Tibial artery (tissue), 4 donors: Measurements from ENCODE around the gene ZC2HC1B.
"Not testable (repeated sequence)": the region's sequence is repeated elsewhere in the genome, so short reads cannot be mapped to it uniquely, and the experiment has no call there.

Experiments
- DNase-seq, 2 donors: peaks; one replicate each; pipeline ENCODE4 v3.0.0-alpha.2; 2019
- H3K27ac ChIP-seq, 2 donors: fragments of 200-600 bp; sonication (generic) in 1 of 2; 1 replicate in 1 of 2; 2 replicates in 1 of 2; pipeline ENCODE4 v1.5.1; 2018 to 2019; ENCODE audit warnings: mild to moderate bottlenecking in 1 of 2
- H3K27me3 ChIP-seq, 2 donors: fragments of 200-600 bp; sonication (generic) in 1 of 2; one replicate each; pipeline versions ENCODE4 v1.5.1 to v1.6.0; 2016 to 2019
- H3K36me3 ChIP-seq, 3 donors: fragments of 200-600 bp; sonication (generic) in 2 of 3; one replicate each; pipeline ENCODE4 v1.5.1; 2016 to 2019; ENCODE audit warnings: mild to moderate bottlenecking in 2 of 3
- H3K4me1 ChIP-seq, 4 donors: fragments of 200-600 bp; sonication (generic) in 2 of 4; 1 replicate in 3 of 4; 2 replicates in 1 of 4; pipeline ENCODE4 v1.5.1; 2016 to 2019
- H3K4me3 ChIP-seq, 2 donors: fragments of 200-600 bp; sonication (generic) in 1 of 2; 1 replicate in 1 of 2; 2 replicates in 1 of 2; pipeline ENCODE4 v1.5.1; 2018 to 2019; ENCODE audit warnings: mild to moderate bottlenecking in 2 of 2
- H3K9me3 ChIP-seq, 3 donors: fragments of 200-600 bp; sonication (generic) in 1 of 3; one replicate each; pipeline ENCODE4 v1.5.1; 2016 to 2019
- intact Hi-C: fragments of 100-400 bp; cut with DNase I; formaldehyde crosslinking; loops from one replicate; pipeline ENCODE4 v1.15.0; 2023; ENCODE audit warnings: low total_unique reads
- TF ChIP-seq, protein P1 (sequence below), 2 experiments: fragments of 200-600 bp in 1 of 2; fragments of 450-650 bp in 1 of 2; IDR thresholded peaks; one replicate each; pipeline ENCODE4 v1.5.1; 2017 to 2019; ENCODE audit warnings: antibody characterized with exemption in 2 of 2, mild to moderate bottlenecking in 1 of 2, moderate library complexity in 1 of 2

Gene ZC2HC1B

GRCh38 chr6:143872201-143872600 lies 7.9 kb downstream of the ZC2HC1B start:
- Histone ChIP-seq H3K9me3 (peaks cover 0 to 10% (median 0%) of the 10 kb centered on the region in 3 donors), H3K27me3 (no peaks in the 10 kb centered on the region), H3K27ac (no peak overlapping the region), H3K4me1 (no peaks in the 10 kb centered on the region), H3K36me3 (no peaks in the 10 kb centered on the region), H3K4me3 (no peak overlapping the region)
- no peak for DNase-seq
- TF ChIP-seq, protein P1, sequence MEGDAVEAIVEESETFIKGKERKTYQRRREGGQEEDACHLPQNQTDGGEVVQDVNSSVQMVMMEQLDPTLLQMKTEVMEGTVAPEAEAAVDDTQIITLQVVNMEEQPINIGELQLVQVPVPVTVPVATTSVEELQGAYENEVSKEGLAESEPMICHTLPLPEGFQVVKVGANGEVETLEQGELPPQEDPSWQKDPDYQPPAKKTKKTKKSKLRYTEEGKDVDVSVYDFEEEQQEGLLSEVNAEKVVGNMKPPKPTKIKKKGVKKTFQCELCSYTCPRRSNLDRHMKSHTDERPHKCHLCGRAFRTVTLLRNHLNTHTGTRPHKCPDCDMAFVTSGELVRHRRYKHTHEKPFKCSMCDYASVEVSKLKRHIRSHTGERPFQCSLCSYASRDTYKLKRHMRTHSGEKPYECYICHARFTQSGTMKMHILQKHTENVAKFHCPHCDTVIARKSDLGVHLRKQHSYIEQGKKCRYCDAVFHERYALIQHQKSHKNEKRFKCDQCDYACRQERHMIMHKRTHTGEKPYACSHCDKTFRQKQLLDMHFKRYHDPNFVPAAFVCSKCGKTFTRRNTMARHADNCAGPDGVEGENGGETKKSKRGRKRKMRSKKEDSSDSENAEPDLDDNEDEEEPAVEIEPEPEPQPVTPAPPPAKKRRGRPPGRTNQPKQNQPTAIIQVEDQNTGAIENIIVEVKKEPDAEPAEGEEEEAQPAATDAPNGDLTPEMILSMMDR (IDR thresholded peaks at IDR 0.05): no peak
- intact Hi-C loops: no loop called here

DNA sequence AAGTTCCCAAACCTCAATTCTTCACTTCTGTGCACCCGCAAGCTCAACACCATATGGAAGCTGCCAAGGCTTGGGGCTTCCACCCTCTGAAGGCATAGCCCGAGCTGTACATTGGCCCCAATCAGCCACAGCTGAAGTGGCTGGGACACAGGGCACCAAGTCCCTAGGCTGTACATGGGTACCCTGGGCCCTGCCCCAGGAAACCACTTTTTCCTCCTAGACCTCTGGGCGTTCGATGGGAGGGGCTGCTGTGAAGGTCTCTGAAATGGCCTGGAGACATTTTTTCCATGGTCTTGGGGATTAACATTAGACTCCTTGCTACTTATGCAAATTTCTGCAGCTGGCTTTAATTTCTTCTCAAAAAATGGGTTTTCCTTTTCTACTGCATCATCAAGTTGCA lies 9.3 kb downstream of the ZC2HC1B start:
- H3K4me1 ChIP-seq, H3K4me3 ChIP-seq, H3K27ac ChIP-seq, intact Hi-C loops, H3K36me3 ChIP-seq, DNase-seq, H3K27me3 ChIP-seq: not testable (repeated sequence)
- peaks cover 0 to 11% (median 0%) of the 10 kb centered on the region in 3 donors for H3K9me3 ChIP-seq

DNA sequence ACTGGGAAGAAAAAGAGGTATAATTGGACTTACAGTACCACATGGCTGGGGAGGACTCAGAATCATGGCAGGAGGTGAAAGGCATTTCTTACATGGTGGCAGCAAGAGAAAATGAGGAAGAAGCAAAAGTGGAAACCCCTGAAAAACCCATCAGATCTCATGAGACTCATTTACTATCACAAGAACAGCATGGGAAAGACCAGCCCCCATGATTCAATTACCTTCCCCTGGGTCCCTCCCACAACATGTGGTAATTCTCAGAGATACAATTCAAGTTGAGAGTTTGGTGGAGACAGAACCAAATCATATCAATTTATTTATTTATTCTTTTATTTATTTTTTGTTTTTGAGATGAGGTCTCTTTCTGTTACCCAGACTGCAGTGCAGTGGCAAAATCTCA lies 10.2 kb downstream of the ZC2HC1B start:
- DNase-seq, intact Hi-C loops, H3K27ac ChIP-seq, H3K27me3 ChIP-seq, H3K36me3 ChIP-seq, H3K4me3 ChIP-seq, H3K4me1 ChIP-seq: not testable (repeated sequence)
- peaks cover 0 to 15% (median 0%) of the 10 kb centered on the region in 3 donors for H3K9me3 ChIP-seq

GRCh38 chr6:143877584-143878271 lies 13.5 kb downstream of the ZC2HC1B start:
- Histone ChIP-seq H3K36me3 (no peaks in the 10 kb centered on the region), H3K4me3 (no peak overlapping the region), H3K27me3 (no peaks in the 10 kb centered on the region), H3K9me3 (peaks cover 0 to 15% (median 0%) of the 10 kb centered on the region in 3 donors), H3K4me1 (no peaks in the 10 kb centered on the region), H3K27ac (no peak overlapping the region)
- TF ChIP-seq, protein P1 (IDR thresholded peaks at IDR 0.05): no peak
- DNase-seq: no peak
- intact Hi-C loops: no loop called here

- Histone ChIP-seq H3K36me3 (no peaks in the 10 kb centered on the region), H3K27me3 (no peaks in the 10 kb centered on the region), H3K9me3 (peaks cover 0 to 15% (median 0%) of the 10 kb centered on the region in 3 donors), H3K4me1 (no peaks in the 10 kb centered on the region), H3K27ac (no peak overlapping the region), H3K4me3 (no peak overlapping the region)
- TF ChIP-seq, protein P1 (IDR thresholded peaks at IDR 0.05): no peak
- intact Hi-C loops: no loop called here
- DNase-seq: no peak
Observed at GRCh38 chr6:143878272-143878760, 14.0 kb downstream of the ZC2HC1B start.

GRCh38 chr6:143880412-143880811 lies 16.1 kb downstream of the ZC2HC1B start:
- TF ChIP-seq, protein P1 (IDR thresholded peaks at IDR 0.05): no peak
- no peaks in the 10 kb centered on the region for H3K4me1 ChIP-seq
- H3K4me3 ChIP-seq: no peak overlapping the region
- peaks cover 0 to 9% (median 0%) of the 10 kb centered on the region in 3 donors for H3K9me3 ChIP-seq
- no peak for DNase-seq
- no peaks in the 10 kb centered on the region for H3K36me3 ChIP-seq
- intact Hi-C loops: no loop called here
- no peaks in the 10 kb centered on the region for H3K27me3 ChIP-seq
- no peak overlapping the region for H3K27ac ChIP-seq
